GM18867 (cell line): Measurements from ENCODE around the gene PRKCQ.
A peak's percentile ranks its signal among the peaks of the same experiment; 100 is the strongest.

Experiments
- ATAC-seq: cut with Tn5 transposase; IDR thresholded peaks from one replicate; pipeline ENCODE4 v1.9.1; 2021; ENCODE audit warnings: mild to moderate bottlenecking, moderate library complexity; ENCODE audit not compliant: unreplicated experiment

Gene PRKCQ

DNA sequence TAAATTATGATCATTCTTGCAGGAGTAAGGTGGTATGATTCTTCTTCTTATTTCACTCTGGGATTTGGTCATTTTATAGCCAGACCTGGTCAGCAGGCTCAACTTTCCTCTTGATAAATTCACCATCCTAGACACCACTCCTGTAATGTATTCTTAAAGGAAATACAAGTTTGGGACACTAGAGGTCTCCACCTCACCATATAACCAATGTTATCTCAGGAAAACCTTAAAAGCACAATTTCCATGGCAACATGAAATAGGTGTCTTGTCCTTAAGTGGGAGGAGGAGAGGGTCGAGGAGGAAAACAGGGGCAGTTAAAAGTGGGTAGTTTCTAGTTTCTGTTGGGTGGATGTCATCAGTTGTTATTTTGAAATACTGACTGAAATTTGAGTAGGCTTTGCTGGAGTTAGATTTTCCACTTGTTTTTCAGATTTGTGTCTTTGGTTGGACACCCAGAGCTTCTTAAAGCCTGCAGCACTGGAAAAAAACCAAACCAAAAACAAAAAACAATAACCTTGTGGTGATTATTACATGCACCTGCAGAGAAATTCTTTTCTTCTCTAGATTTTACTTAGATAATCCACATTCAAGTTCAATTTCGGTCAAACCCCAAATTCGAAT, 163.1 kb downstream of the PRKCQ start:
- ATAC-seq: peak; percentile 41

DNA sequence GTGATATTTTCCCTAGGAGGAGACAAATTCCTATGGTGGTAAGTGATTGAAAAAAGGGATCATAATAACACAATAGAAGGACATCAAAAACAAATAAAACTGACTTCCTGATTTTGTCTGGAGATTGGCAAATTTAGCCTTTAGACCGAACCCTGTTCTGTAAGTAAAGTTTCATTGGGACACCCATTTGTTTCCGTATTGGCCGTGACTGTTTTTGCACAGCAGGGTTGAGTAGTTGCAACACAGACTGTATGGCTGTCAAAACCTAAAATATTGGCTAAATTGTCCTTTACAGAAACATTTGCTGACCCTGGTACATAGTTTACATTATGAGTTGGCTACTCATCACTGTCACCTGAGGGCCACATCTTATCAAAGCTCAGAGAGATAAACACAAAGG, 168.6 kb downstream of the PRKCQ start:
- no peak for ATAC-seq

DNA sequence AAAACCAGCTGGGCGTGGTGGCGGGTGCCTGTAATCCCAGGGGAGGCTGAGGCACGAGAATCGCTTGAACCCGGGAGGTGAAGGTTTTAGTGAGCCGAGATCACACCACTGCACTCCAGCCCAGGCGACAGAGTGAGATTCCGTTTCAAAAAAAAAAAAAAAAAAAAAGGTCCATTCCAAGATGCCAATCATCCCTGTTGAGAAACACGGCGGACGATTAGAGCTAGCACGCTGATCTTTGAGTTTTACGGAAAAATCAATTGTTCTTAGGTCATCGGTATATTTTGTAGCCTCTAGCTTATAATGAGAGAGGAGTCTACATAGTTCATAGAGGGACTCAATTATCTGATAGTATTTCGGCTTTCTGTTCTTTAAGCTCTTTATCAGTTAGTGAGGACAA, 169.2 kb downstream of the PRKCQ start:
- ATAC-seq: no peak

DNA sequence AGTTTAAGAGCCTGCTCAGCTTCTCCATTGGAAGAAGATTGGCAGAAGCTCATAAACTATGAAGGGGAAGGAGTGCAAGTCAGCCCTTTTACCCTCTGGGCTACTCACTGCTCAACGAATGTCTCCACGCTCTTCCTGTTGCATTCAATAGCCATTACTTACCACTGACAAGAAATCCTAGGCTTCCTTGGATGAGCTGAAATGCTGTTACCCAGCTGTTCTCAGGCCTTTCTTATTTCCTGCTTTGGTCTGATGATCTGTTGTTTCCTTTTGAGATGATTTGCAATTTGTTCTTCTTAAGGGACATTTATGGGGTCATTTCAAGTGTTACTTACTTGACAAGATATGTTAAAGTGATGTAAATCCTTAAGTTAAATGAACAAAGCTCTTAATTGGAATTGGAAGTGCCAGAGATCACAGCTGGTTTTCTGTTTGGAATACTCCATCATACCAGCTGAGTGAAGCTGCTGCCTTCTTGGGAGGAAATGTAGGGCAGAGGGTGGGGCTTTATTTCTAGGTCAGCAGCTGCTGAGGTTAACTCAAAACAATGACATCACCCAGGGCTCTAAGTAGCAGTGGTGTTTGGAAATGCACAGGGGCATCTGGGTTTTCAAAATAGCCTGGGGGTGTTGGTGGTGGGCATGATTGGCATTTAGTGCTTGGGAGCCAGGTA, 170.0 kb downstream of the PRKCQ start:
- ATAC-seq: no peak

DNA sequence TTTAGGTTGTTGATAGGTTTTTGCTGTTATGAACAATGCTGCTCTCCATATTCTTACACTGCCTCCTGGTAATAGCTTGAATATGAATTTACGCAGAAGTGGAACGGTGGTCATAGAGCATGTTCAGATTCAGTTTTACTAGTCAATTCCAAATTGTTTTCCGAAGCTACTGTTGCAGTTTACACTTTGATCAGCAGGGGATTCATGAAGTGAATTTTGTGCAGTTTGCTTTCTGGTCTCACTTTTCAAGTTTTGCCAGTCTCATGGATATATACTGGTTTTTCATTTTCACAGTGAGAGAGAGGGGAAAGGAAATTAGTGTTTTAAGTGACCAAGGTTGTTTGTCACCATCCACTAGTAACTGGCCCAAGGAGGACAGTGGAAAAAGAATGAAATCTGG, 171.3 kb downstream of the PRKCQ start:
- ATAC-seq: no peak

DNA sequence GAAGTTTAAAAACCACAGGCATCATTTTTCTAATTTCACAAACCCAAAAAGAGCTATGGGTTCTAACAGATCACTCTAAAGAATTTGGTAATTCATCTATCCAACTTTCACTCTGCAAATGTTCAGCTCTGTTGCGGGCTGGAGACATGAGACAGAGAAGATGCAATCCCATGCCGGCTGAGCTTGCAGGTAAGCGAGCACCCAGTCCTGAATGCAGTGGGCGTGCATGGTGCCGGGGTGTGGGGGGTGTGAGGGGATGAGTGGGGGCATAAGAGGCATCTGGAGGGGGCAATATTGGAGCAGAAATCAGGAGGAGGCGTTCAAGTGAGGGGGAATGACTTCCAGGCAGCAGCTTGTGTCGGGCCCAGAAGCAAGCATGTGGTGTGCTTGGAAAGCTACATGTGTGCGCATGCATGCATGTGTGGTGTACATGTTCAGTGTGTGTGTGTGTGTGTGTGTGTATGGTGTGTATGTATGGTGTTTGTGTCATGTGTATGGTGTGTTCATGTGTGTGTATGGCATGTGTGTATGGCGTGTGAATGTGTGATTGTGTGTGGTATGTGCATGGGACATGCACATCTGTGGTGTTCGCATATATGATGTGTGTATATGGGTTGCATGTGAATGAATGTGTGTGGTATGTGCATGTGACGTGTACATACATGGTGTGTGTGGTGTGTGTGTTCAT, 172.9 kb downstream of the PRKCQ start:
- no peak for ATAC-seq

DNA sequence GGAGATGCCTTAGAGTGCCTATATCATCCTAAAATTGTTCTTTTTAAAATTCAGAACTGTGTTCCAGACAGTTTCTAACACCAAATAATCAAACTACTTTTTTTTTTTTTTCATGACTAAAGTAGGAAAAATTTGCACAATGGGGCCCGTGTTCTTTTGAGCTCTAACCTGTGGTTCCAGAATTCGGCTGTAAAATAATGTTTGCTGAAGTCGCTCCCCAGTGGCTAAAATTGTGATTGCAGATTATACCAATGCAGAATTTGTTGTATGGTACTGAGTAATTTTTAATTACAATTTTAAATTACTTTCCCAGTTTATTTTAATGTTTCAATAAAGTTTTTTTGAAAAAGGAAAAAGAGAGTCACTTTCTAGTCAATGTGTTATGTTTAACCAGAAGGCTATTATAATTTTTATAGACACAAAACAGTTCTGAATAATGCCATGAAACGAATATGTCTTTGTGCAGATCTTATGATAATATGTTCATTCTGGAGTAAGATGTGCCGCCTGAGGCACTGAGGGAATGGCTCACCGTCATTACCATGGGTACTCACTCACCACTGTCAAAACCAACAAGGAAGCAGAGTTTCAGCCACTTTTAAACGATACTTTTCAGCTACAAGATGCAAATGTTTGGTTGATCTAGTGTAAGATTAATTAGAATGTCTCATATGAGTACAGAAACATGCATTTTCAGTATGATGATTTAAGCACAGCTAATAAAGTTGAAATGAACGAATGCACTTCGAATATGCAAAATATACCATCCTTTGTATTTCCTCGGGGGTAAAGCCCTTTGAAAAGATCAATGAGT, 173.6 kb downstream of the PRKCQ start:
- no peak for ATAC-seq

DNA sequence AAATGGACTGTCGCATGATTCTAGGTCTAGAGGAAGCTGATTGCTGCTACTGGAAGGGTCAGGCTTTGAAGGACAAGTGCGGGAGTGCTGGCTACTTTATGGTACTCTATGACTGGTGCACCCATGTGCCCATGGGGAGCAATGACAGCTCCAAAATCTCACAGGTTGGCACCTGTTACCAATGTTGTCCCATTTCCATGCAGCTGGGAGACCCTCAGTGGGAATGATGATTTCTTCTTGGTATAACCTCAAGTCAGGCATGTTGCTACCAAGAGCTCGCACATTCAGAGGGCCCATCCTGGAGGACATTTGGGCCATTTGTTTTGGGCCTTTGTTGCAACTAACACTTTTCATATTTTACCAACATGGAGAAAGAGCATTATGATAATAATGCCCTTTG, 174.4 kb downstream of the PRKCQ start:
- no peak for ATAC-seq

DNA sequence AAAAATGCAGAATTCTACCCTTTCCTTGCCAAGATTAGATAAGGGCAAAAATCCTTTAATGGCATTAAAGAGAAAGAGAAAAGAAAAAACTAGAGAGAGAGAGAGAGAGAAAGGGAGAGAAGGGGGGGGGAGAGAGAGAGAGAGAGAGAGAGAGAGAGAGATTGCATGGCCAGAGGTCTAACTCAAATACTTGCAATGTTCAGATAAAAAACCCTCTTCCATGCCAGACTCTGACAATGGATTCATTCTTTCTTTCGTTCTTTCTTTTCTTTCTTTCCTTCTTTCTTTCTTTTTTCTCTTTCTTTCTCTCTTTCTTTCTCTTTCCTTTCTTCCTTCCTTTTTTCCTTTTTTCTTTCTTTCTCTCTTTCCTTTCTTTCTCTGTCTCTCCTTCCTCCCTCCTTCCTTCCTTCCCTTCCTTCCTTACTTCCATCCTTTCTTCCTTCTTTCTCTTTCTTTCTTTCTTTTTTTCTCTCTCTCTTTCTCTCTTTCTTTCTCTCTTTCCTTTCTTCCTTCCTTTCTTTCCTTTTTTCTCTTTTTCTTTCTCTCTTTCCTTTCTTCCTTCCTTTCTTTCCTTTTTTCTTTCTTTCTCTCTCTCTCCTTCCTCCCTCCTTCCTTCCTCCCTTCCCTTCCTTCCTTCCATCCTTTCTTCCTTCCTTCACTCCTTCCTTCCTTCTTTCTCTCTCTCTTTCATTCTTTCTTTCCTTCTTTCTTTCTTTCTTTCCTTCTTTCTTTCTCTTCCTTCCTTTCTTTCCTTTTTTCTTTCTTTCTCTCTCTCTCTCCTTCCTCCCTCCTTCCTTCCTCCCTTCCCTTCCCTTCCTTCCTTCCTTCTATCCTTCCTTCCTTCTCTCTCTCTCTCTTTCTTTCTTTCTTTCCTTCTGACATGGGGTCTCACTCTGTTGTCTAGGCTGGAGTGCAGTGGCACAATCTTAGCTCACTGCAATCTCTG, 175.7 kb downstream of the PRKCQ start:
- ATAC-seq: no peak

DNA sequence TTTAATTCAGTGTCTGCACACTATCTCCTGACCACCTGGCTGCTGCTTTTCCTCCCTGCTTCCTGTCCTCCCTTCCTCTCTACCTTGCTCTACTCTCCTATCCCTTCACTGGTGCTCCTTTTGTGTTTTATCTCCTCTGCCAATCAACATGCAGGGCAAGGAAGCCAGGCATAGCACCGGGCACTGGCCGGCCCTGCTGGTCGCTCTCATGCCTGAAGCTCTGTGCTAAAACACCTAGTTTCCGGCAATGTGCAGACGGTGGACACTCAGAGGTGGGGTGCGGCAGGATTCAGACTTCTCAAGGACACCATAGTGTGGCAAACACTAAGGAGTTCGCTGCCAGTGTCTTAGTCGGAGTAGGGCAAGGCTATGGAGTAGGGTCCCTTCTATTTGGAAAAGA, 177.1 kb downstream of the PRKCQ start:
- no peak for ATAC-seq

DNA sequence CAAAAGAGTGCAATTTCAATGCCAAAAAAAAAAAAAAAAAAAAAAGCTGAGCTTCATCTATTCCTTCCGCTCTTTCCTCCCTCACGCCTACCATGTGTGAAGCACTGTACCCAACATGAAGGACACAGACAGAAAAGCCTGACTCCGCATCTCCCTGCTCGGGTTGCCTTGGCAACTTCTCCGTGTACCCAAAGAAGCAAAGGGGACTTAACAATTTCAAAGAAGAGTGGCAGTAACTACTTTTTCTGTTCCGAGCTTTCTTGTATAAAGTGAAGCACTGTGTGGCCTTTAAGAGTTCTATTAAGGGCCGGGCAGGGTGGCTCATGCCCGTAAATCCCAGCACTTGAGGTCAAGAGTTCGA, 177.7 kb downstream of the PRKCQ start:
- ATAC-seq: no peak

DNA sequence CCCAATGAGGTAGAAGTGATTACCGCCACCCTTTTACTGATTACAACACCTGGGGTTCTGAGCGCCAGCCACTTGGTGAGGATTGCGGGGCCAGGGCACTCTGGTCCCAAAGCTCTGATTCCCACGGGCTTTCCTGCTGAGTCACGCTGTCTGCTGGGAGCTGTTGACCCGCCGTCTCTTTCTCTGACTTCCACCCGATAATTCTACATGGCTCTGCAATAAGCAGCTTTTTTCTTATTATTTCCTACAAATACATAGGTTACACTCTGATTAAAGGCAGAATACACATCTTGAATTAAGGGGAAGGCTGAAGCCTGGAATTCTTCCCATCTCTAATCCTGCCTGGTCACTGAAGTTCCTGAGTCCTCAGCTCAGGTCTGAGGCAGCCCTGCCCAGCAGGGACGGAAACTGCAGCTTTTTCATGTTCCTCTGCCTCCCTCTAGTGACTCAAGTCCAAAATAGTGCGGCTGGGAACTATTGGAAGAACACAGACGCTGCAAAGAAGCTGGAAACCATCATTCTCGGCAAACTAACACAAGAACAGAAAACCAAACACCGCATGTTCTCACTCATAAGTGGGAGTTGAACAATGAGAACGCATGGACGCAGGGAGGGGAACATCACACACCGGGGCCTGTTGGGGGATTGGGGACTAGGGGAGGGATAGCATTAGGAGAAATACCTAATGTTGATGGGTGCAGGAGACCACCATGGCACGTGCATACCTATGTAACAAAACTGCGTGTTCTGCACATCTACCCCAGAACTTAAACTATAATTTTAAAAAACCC, 178.3 kb downstream of the PRKCQ start:
- peak; percentile 88 for ATAC-seq

DNA sequence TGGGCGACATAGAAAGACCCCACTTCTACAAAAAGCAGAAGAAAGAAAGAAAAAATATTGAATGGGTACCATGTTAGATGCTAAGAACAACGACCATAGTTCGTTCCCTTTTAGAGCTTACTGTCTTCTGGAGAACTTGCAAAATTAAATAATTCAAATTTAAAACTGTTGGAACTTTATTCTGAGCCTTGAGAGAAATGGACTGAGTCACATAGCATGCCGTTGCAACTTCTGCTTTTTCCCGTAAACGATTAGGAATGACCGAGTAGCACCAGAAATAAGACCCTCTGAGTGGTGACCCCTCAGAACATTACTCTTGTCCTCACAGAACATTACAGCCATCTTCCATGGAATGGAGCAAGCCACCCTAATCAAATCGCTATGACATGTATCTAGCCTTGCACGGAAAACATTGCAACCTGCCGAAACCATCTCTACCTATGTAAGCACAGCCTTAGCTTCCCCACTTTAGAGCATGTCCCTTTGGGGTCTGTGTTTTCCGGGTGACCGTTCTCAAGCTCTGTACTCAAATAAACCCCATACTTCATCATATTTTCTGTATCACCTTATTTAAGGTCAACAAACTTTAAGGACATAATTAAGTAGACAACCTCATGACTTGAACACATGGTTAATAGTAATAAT, 179.1 kb downstream of the PRKCQ start:
- no peak for ATAC-seq

DNA sequence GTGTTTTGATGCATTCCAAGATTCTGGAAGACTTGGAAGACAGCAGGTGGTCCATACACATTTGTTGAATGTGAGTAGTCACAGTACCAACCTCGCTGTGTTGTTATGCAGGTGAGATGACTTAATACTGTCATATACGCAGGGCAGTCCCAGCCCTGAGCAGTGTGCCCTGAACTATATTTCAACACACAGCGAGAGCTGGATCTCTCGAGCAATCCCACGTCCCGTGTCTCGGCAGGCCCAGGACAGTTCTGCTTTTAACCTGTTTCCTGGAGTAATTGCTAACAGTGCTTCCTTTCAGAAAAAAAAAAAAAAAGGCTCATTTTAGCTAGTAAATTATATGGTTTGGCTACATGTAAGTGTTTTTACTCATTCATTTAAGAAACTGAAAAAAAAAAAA, 179.7 kb downstream of the PRKCQ start:
- ATAC-seq: no peak

DNA sequence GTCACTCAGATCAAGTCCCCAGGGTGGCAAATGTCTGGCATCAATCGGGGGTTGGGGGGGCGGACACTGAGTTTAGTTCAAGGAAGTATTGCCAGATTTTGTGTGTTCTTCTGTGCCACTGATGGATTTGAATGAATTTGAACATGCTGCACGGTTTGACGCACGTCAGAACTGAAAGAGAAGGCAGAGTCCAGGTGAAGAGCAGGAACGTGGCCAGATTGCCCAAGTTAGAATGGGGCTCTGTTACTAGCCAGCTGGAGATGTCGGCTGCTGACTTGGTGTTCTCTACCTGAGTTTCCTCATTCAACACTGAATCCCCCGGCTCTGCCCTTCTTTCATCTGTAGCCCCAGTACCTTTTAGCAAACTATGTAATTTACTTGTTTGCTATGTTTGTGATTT, 180.2 kb downstream of the PRKCQ start:
- ATAC-seq: no peak

DNA sequence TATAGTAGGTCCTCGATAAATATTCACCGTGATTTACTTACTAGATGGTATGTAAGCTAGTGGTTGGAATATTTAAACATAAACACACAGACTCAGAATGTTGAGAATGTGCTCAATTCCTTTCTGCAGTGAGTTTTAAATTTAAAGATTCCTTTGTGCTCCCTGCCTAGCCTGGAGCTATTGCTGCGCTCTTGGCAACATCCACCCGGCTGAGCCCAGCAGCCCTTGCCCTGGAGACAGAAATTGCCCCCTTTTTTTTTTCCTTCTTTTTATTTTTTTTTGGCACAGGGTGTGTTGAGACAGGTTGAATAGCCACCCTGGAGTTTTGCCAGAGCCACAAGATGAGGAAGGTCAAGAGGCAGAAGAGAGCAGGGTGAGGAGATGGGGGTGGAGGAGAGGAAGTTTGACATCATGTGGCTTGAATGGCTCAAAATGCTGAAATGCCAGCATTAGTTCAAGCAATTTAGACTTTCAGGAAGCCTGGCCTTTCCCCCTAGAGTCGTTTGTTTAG, 180.8 kb downstream of the PRKCQ start:
- no peak for ATAC-seq

DNA sequence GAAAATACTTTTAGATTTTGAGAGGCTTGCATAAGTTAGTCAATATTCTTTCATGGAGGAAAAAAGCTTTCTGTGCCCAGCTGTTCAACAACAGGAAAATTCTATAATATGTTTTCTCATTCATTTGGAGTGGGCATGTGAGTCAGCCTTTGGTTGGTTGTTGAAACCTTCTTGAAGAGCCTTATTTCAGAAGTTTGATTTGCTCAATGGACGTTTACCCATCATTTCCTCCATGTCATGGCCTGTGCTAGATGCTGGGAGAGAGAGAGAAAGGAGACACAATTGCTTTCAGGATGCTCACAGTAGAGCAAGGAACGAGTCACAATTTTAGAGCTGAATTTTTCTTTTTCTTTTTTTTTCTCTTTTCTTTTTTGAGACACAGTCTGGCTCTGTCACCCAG, 181.7 kb downstream of the PRKCQ start:
- ATAC-seq: no peak

DNA sequence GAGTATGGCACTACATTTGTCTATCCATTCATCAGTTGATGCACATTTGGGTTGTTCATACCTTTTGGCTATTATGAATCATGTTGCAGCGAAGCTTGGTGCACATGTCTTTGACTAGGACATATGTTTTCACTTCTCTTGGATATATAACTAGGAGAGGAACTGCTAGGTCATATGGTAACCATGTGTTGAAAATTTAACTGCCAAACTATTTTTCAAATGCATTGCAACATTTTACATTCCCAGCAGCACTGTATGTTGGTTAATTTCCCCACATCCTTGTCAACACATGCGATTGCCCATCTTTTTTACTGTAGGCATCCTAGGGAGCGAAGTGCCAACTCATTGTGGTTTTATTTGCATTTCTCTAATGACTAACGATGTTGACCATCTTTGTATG, 183.4 kb downstream of the PRKCQ start:
- ATAC-seq: no peak

DNA sequence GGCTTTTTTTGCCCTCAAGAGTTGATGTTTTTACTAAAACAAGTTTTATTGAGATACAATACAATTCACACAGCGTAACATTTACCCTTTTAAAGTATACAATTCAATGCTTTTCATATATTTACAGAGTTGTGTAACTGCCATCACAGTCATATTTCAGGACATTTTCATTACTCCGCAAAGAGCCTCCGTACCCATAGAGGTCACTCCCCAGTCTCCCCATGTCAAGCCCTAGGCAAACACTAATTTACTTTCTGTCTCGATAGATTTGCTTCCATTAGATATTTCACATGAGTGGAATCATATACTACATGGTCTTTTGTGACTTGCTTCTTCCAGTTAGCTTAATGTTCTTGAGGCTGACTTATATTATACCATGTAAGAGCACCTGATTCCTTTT, 183.8 kb downstream of the PRKCQ start:
- ATAC-seq: no peak
